ENCODE results near the gene TCEAL3. TPM values are rescaled to one million over a fixed set of nuclear protein-coding genes. Genes with fewer than 3 reads are reported as not detected.

TCEAL3 gene
- total and polyA plus RNA-seq, 9 of the 15 experiments (the other 6 are each of a cell fraction or from before 2014, with no cell fraction given), result not detected

- CTCF ChIA-PET (ENCODE audit: low intra/inter-chr PET ratio), result no interaction called here
- Histone ChIP-seq H3K79me2 (ENCODE audit: control insufficient read depth, insufficient read depth, low read length) (no peaks in the 10 kb centered on the region), H3K9me3 (replicated peaks; ENCODE audit: control insufficient read depth, insufficient read depth, low read depth, low read length) (no peaks in the 10 kb centered on the region), H3K27ac (ENCODE audit: extremely low read depth, low read depth, low read length) (no peak overlapping the region), H3K9me1 (ENCODE audit: control insufficient read depth, insufficient read depth, low read length) (no peaks in the 10 kb centered on the region), H3K9ac (ENCODE audit: insufficient read depth in 1 of 2, low read depth in 2 of 2, low read length in 2 of 2) (no peak overlapping the region), H3K27me3 (ENCODE audit: control insufficient read depth in 2 of 2, insufficient read depth in 2 of 2, low read length in 2 of 2) (peaks cover 2 to 4% of the 10 kb centered on the region in 2 experiments; a peak in 4 of 5 replicates), H2AFZ (ENCODE audit: low read depth, low read length) (no peak overlapping the region), H3K4me1 (replicated peaks in 1 of 2; ENCODE audit: control insufficient read depth in 2 of 2, insufficient read depth in 2 of 2, low read length in 2 of 2) (no peaks in the 10 kb centered on the region), H3K4me3 (no peak overlapping the region), H3K36me3 (ENCODE audit: control insufficient read depth, insufficient read depth, low read length) (no peaks in the 10 kb centered on the region), H3K4me2 (ENCODE audit: insufficient read depth, low read length) (no peak overlapping the region), H4K20me1 (replicated peaks; ENCODE audit: control insufficient read depth, insufficient read depth, low read length) (no peaks in the 10 kb centered on the region)
- WGBS (ENCODE audit: insufficient coverage, low coverage, missing lambda C conversion rate), result 0% methylated on average over 4 of the region's 5 CpGs
- ATAC-seq (no peak), FAIRE-seq (no peak), DNase-seq (ENCODE audit: extremely low read depth in 1 of 4, low spot score in 3 of 4) (no peak)
- BruUV-seq (replicated peaks), result no TSS peak
- POLR2A ChIA-PET, result interaction anchor here (0.6 kb wide), 1 partner anchor 43 kb away, joined by 3 read pairs; no protein-coding TSS in a partner anchor
- in situ Hi-C loops (cut with MboI) (no loop called here), intact Hi-C loops (cut with micrococcal nuclease) (no loop called here)
- TF ChIP-seq SMAD3 (CRISPR knock-in tag; conservative IDR thresholded peaks at IDR 0.05) (no peak), TARDBP (IDR thresholded peaks at IDR 0.05) (no peak), SMARCA5 (IDR thresholded peaks at IDR 0.05) (no peak), PYGO2 (tag; IDR thresholded peaks at IDR 0.05) (no peak), MNT (conservative IDR thresholded peaks at IDR 0.05) (no peak), BCL6 (CRISPR knock-in tag; IDR thresholded peaks at IDR 0.05) (no peak), NR3C1 (CRISPR knock-in tag; IDR thresholded peaks at IDR 0.05) (no peak), RBM22 (IDR thresholded peaks at IDR 0.05; ENCODE audit: low read depth, low read length, poor library complexity, severe bottlenecking) (no peak), HMGXB4 (CRISPR knock-in tag; IDR thresholded peaks at IDR 0.05) (no peak), CEBPZ (IDR thresholded peaks at IDR 0.05; ENCODE audit: borderline replicate concordance, low read depth, low read length) (no peak), EP300 (IDR thresholded peaks at IDR 0.05; ENCODE audit: low read length) (no peak), LCOR (CRISPR knock-in tag; IDR thresholded peaks at IDR 0.05) (no peak), SAFB (IDR thresholded peaks at IDR 0.05; ENCODE audit: borderline replicate concordance, low read depth, low read length) (no peak), XRCC4 (IDR thresholded peaks at IDR 0.05; ENCODE audit: extremely low read depth, insufficient read depth, insufficient read length) (no peak)
These were observed 51.1 kb downstream of the TCEAL3 start for GRCh38 chrX:103658681-103659433.
